Measurements from ENCODE around the gene BTBD1. TPM values are rescaled to one million over a fixed set of nuclear protein-coding genes. Genes with fewer than 3 reads are reported as not detected.

BTBD1 gene
- total and polyA plus RNA-seq, 7 experiments from 2014 or later, result 35.0 to 57.6 (median 38.0) TPM

DNA sequence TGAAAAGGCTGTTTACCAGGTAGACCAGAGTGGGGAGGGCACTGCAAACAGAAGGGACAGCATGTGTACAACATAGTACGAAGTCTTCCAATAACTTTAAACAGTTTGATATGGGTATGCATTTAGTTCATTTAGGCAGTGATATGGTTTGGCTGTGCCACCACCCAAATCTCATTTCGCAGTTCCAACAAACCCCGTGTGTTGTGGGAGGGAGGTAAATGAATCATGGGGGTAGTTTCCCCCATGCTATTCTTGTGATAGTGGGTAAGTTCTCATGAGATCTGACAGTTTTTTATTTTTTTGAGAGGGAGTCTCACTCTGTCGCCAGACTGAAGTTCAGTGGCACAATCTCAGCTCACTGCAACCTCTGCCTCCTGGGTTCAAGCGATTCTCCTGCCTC lies 88.6 kb downstream of the BTBD1 start:
- intact Hi-C loops (cut with micrococcal nuclease), result no loop called here
- Histone ChIP-seq H3K27ac (ENCODE audit: low read depth, low read length) (no peak overlapping the region), H3K9me3 (ENCODE audit: control insufficient read depth in 2 of 3, low read length in 3 of 3) (no peaks in the 10 kb centered on the region), H3K27me3 (ENCODE audit: control insufficient read depth in 2 of 2, insufficient read depth in 2 of 2, low read length in 2 of 2) (no peaks in the 10 kb centered on the region), H3K36me3 (ENCODE audit: control insufficient read depth in 2 of 3, insufficient read depth in 3 of 3, low read length in 3 of 3) (no peaks in the 10 kb centered on the region), H3K4me3 (ENCODE audit: low read length) (no peak overlapping the region), H3K4me1 (ENCODE audit: control insufficient read depth in 2 of 2, insufficient read depth in 2 of 2, low read length in 2 of 2) (no peaks in the 10 kb centered on the region)
- CTCF ChIA-PET, result no interaction called here
- Mint-ChIP-seq H3K27ac (no peak overlapping the region), H3K9me3 (no peaks in the 10 kb centered on the region), H3K4me3 (no peak overlapping the region), H3K27me3 (peaks cover 0 to 4% (median 0%) of the 10 kb centered on the region in 5 donors), H3K36me3 (peaks cover 0 to 16% (median 2%) of the 10 kb centered on the region in 5 donors), H3K4me1 (peaks cover 0 to 7% (median 0%) of the 10 kb centered on the region in 7 donors)
- ATAC-seq (no peak), DNase-seq (no peak)
- POLR2A ChIA-PET, result no interaction called here

DNA sequence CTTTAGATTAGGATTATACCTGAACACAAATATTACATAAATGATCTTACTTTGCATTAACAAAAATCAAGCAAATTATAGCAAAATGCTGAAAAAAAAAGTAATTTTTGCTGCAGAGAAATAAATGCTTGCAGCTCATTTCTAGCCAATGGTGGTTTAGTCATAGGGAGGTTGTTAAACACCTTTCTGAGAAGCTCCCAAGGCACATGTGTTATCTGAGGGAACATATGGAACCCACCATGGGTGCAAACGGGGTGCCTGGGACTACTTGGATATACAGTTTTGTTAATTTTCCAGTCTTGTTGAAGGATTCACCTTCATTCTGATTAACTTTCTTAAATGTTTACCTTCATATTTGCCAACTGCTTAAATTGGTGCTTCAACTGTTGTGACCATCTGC lies 90.0 kb downstream of the BTBD1 start:
- H3K4me3 Mint-ChIP-seq, result no peak overlapping the region

DNA sequence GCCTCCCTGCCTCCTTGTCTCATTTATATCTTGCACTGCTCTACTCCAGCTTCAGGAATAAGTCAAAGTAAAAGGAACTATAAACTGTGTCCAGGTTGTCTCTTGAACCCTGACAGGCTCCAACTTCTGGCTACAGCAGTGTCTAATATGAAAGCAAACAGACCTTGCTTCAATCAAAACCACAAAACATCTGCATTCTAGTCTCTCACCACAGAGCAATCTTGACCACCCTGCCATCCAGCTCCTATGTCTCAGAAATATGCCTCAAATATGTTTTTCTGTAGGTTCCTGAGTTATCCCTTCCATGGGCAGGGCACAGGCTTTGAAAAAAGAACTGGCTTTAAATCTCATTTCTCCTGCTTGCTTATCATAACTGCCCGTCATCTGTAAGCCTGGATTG lies 94.1 kb downstream of the BTBD1 start:
- POLR2A ChIA-PET, result no interaction called here
- H3K9me3 Mint-ChIP-seq, result no peaks in the 10 kb centered on the region
- DNase-seq, result no peak
- no peaks in the 10 kb centered on the region for H3K27me3 ChIP-seq (ENCODE audit: control insufficient read depth in 2 of 2, insufficient read depth in 2 of 2, low read length in 2 of 2)
- H3K36me3 Mint-ChIP-seq, result peaks cover 0 to 12% (median 0%) of the 10 kb centered on the region in 5 donors
- no peaks in the 10 kb centered on the region for H3K36me3 ChIP-seq (ENCODE audit: control insufficient read depth in 2 of 3, insufficient read depth in 3 of 3, low read length in 3 of 3)
- H3K27ac ChIP-seq (ENCODE audit: low read depth, low read length), result no peak overlapping the region
- H3K4me1 Mint-ChIP-seq, result peaks cover 0 to 13% (median 0%) of the 10 kb centered on the region in 7 donors
- no peak overlapping the region for H3K4me3 ChIP-seq (ENCODE audit: low read length)
- no peak for ATAC-seq
- CTCF ChIA-PET, result no interaction called here
- no peak overlapping the region for H3K4me3 Mint-ChIP-seq
- intact Hi-C loops (cut with micrococcal nuclease), result no loop called here
- H3K9me3 ChIP-seq (ENCODE audit: control insufficient read depth in 2 of 3, low read length in 3 of 3), result no peaks in the 10 kb centered on the region
- no peaks in the 10 kb centered on the region for H3K4me1 ChIP-seq (ENCODE audit: control insufficient read depth in 2 of 2, insufficient read depth in 2 of 2, low read length in 2 of 2)
- H3K27ac Mint-ChIP-seq, result no peak overlapping the region
- H3K27me3 Mint-ChIP-seq, result peaks cover 0 to 32% (median 0%) of the 10 kb centered on the region in 5 donors

More for the DNA sequence above, 90.0 kb downstream of the BTBD1 start:
- intact Hi-C loops (cut with micrococcal nuclease), result no loop called here
- Histone ChIP-seq H3K4me1 (ENCODE audit: control insufficient read depth in 2 of 2, insufficient read depth in 2 of 2, low read length in 2 of 2) (no peaks in the 10 kb centered on the region), H3K36me3 (ENCODE audit: control insufficient read depth in 2 of 3, insufficient read depth in 3 of 3, low read length in 3 of 3) (no peaks in the 10 kb centered on the region), H3K9me3 (ENCODE audit: control insufficient read depth in 2 of 3, low read length in 3 of 3) (no peaks in the 10 kb centered on the region), H3K27me3 (ENCODE audit: control insufficient read depth in 2 of 2, insufficient read depth in 2 of 2, low read length in 2 of 2) (no peaks in the 10 kb centered on the region), H3K4me3 (ENCODE audit: low read length) (no peak overlapping the region), H3K27ac (ENCODE audit: low read depth, low read length) (no peak overlapping the region)
- ChIA-PET CTCF (no interaction called here), POLR2A (interaction anchor here (0.6 to 1.4 kb wide), 2 partner anchors 8 to 31 kb away, joined by 3 to 4 read pairs; partner anchors contain the start of gene RAMAC)
- DNase-seq, result no peak
- peaks cover 0 to 5% (median 0%) of the 10 kb centered on the region in 5 donors for H3K27me3 Mint-ChIP-seq
- H3K27ac Mint-ChIP-seq, result no peak overlapping the region
- peaks cover 0 to 8% (median 0%) of the 10 kb centered on the region in 7 donors for H3K4me1 Mint-ChIP-seq
- H3K9me3 Mint-ChIP-seq, result no peaks in the 10 kb centered on the region
- H3K36me3 Mint-ChIP-seq, result peaks cover 0 to 16% (median 2%) of the 10 kb centered on the region in 5 donors
- ATAC-seq, result no peak

DNA sequence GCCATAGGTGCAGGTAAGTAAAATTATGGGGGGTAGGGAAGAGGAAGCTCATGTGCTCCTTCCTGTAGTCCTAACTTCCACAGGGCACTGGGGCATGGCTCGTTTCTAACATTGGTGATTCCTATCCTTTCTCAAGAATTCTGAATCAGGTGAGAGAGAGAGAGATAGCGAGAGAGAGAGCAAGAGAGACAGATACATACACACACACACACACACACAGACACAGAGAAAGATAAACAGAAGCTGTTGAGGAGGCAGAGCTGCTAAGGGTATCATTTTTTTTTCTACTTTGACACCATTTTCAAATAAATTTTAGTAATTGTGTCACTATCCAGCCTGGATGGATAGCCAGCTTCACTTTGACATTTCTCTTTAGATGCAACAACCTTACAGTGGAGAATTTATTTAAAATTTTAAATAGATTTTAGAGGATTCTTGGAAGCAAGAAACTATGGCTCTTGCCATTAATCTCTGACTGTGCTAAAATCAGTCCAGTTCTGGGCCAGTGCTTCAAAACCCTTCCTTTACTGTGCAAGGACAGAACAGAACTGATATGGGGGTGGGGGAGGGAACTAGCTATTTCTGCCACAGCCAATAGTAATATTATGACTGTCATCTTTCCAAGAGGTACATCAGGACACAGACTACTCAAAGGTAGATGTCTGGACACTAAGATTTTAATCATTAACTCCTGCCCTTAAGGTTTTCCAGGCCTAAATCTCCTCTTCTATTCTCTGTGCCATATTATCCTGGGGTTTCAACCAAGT lies 95.7 kb downstream of the BTBD1 start:
- Mint-ChIP-seq H3K27ac (no peak overlapping the region), H3K36me3 (peaks cover 0 to 7% (median 0%) of the 10 kb centered on the region in 5 donors), H3K4me3 (no peak overlapping the region), H3K9me3 (peaks cover 0 to 2% (median 0%) of the 10 kb centered on the region in 11 donors), H3K4me1 (peaks cover 0 to 23% (median 0%) of the 10 kb centered on the region in 7 donors), H3K27me3 (peaks cover 0 to 33% (median 0%) of the 10 kb centered on the region in 5 donors)
- no peak for ATAC-seq
- Histone ChIP-seq H3K27me3 (ENCODE audit: control insufficient read depth in 2 of 2, insufficient read depth in 2 of 2, low read length in 2 of 2) (no peaks in the 10 kb centered on the region), H3K36me3 (ENCODE audit: control insufficient read depth in 2 of 3, insufficient read depth in 3 of 3, low read length in 3 of 3) (no peaks in the 10 kb centered on the region), H3K4me1 (ENCODE audit: control insufficient read depth in 2 of 2, insufficient read depth in 2 of 2, low read length in 2 of 2) (no peaks in the 10 kb centered on the region), H3K4me3 (ENCODE audit: low read length) (no peak overlapping the region), H3K27ac (ENCODE audit: low read depth, low read length) (no peak overlapping the region), H3K9me3 (ENCODE audit: control insufficient read depth in 2 of 3, low read length in 3 of 3) (no peaks in the 10 kb centered on the region)
- DNase-seq, result no peak
- POLR2A ChIA-PET, result no interaction called here
- CTCF ChIA-PET, result interaction anchor here (0.7 kb wide), 1 partner anchor 74 kb away, joined by 3 read pairs; no protein-coding TSS in a partner anchor
- intact Hi-C loops (cut with micrococcal nuclease), result no loop called here

DNA sequence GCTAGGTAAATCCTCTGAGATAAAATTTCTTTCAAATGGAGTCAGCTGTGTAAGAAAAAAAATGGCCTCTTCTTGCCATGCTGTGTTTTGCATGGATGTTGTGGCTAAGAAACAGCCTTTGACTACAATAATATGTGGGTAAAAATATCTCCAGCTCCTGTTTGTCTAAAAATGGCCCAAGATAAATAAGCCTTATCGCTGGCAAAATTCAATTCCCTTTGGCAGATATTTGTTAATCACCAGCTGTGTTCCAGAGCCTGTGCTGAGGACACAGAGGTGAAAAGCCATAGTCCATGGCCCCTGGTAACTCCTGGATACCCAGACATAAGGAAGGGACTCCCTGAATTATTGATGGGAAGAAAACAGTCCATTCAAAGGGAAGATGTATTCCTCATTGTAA lies 96.4 kb downstream of the BTBD1 start:
- POLR2A ChIA-PET, result no interaction called here
- no peaks in the 10 kb centered on the region for H3K27me3 ChIP-seq (ENCODE audit: control insufficient read depth in 2 of 2, insufficient read depth in 2 of 2, low read length in 2 of 2)
- H3K9me3 ChIP-seq (ENCODE audit: control insufficient read depth in 2 of 3, low read length in 3 of 3), result no peaks in the 10 kb centered on the region
- DNase-seq, result no peak
- H3K4me1 ChIP-seq (ENCODE audit: control insufficient read depth in 2 of 2, insufficient read depth in 2 of 2, low read length in 2 of 2), result no peaks in the 10 kb centered on the region
- ATAC-seq, result no peak
- Mint-ChIP-seq H3K27ac (no peak overlapping the region), H3K36me3 (peaks cover 0 to 7% (median 0%) of the 10 kb centered on the region in 5 donors), H3K9me3 (peaks cover 0 to 2% (median 0%) of the 10 kb centered on the region in 11 donors), H3K4me3 (no peak overlapping the region), H3K27me3 (peaks cover 0 to 33% (median 0%) of the 10 kb centered on the region in 5 donors), H3K4me1 (peaks cover 0 to 29% (median 0%) of the 10 kb centered on the region in 7 donors)
- no peaks in the 10 kb centered on the region for H3K36me3 ChIP-seq (ENCODE audit: control insufficient read depth in 2 of 3, insufficient read depth in 3 of 3, low read length in 3 of 3)
- CTCF ChIA-PET, result interaction anchor here (0.7 kb wide), 1 partner anchor 73 kb away, joined by 3 read pairs; no protein-coding TSS in a partner anchor
- H3K27ac ChIP-seq (ENCODE audit: low read depth, low read length), result no peak overlapping the region
- no peak overlapping the region for H3K4me3 ChIP-seq (ENCODE audit: low read length)
- intact Hi-C loops (cut with micrococcal nuclease), result no loop called here

DNA sequence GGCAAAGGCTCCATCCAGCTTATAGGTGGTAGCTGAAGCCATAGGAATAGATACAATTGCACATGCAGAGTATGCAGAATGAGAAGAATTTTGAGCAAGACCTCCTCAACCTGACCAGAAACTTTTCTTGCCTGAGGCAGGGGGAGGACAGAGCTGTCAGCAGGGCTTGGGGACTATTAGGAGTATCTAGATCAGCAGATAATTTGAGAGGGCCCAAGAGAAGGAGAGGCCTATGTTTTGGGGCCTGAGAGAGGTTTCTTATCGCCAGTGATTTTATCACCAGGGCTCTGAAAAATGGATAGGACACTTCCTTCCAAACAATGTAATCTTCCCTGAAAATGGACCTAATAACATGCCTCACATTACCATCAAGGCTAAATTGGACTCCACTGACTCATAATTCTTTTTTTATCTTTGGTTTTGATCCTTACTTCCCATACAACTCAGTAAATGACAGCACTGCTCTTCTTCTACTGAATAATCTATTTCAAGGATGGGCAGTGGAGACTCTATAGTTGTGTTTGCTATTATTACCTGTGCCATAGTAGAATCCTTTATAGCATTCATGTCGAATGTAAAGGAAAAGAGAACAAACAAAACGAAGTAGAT lies 96.9 kb downstream of the BTBD1 start:
- DNase-seq (no peak), ATAC-seq (no peak)
- Histone ChIP-seq H3K9me3 (ENCODE audit: control insufficient read depth in 2 of 3, low read length in 3 of 3) (no peaks in the 10 kb centered on the region), H3K4me3 (ENCODE audit: low read length) (no peak overlapping the region), H3K27ac (ENCODE audit: low read depth, low read length) (no peak overlapping the region), H3K27me3 (ENCODE audit: control insufficient read depth in 2 of 2, insufficient read depth in 2 of 2, low read length in 2 of 2) (no peaks in the 10 kb centered on the region), H3K4me1 (ENCODE audit: control insufficient read depth in 2 of 2, insufficient read depth in 2 of 2, low read length in 2 of 2) (no peaks in the 10 kb centered on the region), H3K36me3 (ENCODE audit: control insufficient read depth in 2 of 3, insufficient read depth in 3 of 3, low read length in 3 of 3) (no peaks in the 10 kb centered on the region)
- H3K4me3 Mint-ChIP-seq, result no peak overlapping the region
- H3K27ac Mint-ChIP-seq, result no peak overlapping the region
- peaks cover 0 to 31% (median 0%) of the 10 kb centered on the region in 5 donors for H3K27me3 Mint-ChIP-seq
- H3K4me1 Mint-ChIP-seq, result peaks cover 0 to 29% (median 0%) of the 10 kb centered on the region in 7 donors
- peaks cover 0 to 4% (median 0%) of the 10 kb centered on the region in 5 donors for H3K36me3 Mint-ChIP-seq
- POLR2A ChIA-PET, result no interaction called here
- peaks cover 0 to 2% (median 0%) of the 10 kb centered on the region in 11 donors for H3K9me3 Mint-ChIP-seq
- CTCF ChIA-PET, result interaction anchor here (0.7 kb wide), 1 partner anchor 73 kb away, joined by 3 read pairs; no protein-coding TSS in a partner anchor
- intact Hi-C loops (cut with micrococcal nuclease), result no loop called here

Data from naive thymus-derived CD4-positive, alpha-beta T cell (primary cell).